AG04450 (cell line): Measurements from ENCODE around the gene SLC16A9. TPM values are rescaled to one million over a fixed set of nuclear protein-coding genes. Genes with fewer than 3 reads are reported as not detected.

Experiments used
- CTCF ChIA-PET: fragments of 300-600, 350-600 bp; formaldehyde crosslinking; extraction: SDS; loops from one replicate; lab custom pipeline; 2022; ENCODE audit warnings: antibody characterized with exemption, inconsistent platforms; lab: Charles Lee
- POLR2A ChIA-PET: fragments of 350-600 bp; formaldehyde crosslinking; extraction: SDS; loops from one replicate; lab custom pipeline; 2021; ENCODE audit warnings: antibody characterized with exemption, inconsistent platforms; lab: Yijun Ruan, JAX
- DNase-seq: peaks from one replicate; pipeline ENCODE4 v3.0.0-alpha.2; 2011; ENCODE audit warnings: low read depth, low spot score
- H3K27ac ChIP-seq: one replicate; pipeline ENCODE4 v1.5.1; 2012; ENCODE audit warnings: low read depth, low read length, control low read depth
- H3K27me3 ChIP-seq: one replicate; pipeline ENCODE4 v1.6.0; 2012; ENCODE audit warnings: low read length; ENCODE audit not compliant: control insufficient read depth, insufficient read depth
- H3K4me3 ChIP-seq: 2 replicates; pipeline ENCODE4 v1.5.1; 2011; ENCODE audit warnings: mild to moderate bottlenecking, low read depth, low read length, control low read depth
- H3K9me3 ChIP-seq: 2 replicates; pipeline ENCODE4 v1.5.1; 2012; ENCODE audit warnings: low read length; ENCODE audit not compliant: control insufficient read depth, insufficient read depth
- polyA plus RNA-seq: library from polyadenylated mRNA; depleted of rRNA; stranded (reverse); fragments of >200 nt; gene quantifications from 2 replicates; pipeline ENCODE4 v1.2.3, GENCODE V29; 2011
- TF ChIP-seq, protein P1 (sequence below): IDR thresholded peaks from 2 replicates; pipeline ENCODE4 v1.5.1; 2011; ENCODE audit warnings: low read depth, low read length, control low read depth, inconsistent platforms

SLC16A9 gene
- polyA plus RNA-seq, 1 experiment: 0.12 TPM

DNA sequence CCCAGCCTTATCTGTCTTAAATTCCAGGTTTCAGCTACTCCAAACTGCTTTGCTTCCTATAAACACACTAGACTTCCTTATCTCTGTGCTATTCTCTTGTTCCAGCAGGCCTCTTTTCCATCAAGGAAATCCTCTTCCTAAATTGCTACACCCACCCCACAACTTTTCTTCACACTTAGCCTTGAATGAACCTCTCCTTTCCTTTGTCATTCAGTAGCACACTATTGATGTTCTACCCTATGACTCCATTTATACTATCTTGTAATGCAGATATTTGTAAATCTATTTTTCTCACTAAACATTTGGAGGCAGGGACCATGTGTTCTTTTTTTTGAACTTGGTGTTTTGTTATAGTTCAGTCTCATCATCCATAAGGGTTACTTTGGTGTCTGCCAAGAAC, 3.7 kb downstream of the SLC16A9 start:
- H3K27ac ChIP-seq: no peak overlapping the region
- no peak overlapping the region for H3K4me3 ChIP-seq
- TF ChIP-seq, protein P1, sequence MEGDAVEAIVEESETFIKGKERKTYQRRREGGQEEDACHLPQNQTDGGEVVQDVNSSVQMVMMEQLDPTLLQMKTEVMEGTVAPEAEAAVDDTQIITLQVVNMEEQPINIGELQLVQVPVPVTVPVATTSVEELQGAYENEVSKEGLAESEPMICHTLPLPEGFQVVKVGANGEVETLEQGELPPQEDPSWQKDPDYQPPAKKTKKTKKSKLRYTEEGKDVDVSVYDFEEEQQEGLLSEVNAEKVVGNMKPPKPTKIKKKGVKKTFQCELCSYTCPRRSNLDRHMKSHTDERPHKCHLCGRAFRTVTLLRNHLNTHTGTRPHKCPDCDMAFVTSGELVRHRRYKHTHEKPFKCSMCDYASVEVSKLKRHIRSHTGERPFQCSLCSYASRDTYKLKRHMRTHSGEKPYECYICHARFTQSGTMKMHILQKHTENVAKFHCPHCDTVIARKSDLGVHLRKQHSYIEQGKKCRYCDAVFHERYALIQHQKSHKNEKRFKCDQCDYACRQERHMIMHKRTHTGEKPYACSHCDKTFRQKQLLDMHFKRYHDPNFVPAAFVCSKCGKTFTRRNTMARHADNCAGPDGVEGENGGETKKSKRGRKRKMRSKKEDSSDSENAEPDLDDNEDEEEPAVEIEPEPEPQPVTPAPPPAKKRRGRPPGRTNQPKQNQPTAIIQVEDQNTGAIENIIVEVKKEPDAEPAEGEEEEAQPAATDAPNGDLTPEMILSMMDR: no peak
- DNase-seq: no peak
- ChIA-PET POLR2A (no interaction called here), CTCF (no interaction called here)
- H3K27me3 ChIP-seq: peaks cover 31% of the 10 kb centered on the region
- no peaks in the 10 kb centered on the region; the same call in 1 of the 2 replicates for H3K9me3 ChIP-seq

DNA sequence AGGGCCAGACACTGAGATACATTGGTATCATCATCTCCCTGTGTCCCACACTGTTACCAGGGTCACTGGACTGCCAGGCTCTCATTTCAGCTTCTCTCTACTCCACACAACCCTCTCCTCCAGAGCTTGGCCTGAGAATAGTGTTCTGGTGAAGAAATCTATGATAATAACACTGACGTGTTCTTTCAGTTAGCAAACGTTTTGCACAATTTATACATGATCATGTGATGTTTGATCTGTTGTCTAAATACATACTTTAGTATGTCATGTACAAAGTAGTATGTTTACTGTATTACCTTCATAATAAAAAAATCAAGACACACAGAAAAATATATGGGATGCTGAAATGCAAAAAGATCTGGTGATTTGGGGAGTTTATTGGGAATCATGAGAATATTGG, 5.0 kb downstream of the SLC16A9 start:
- ChIA-PET CTCF (no interaction called here), POLR2A (no interaction called here)
- Histone ChIP-seq H3K27me3 (peaks cover 20% of the 10 kb centered on the region), H3K9me3 (no peaks in the 10 kb centered on the region; the same call in 1 of the 2 replicates), H3K27ac (no peak overlapping the region), H3K4me3 (no peak overlapping the region)
- TF ChIP-seq, protein P1: no peak
- no peak for DNase-seq

DNA sequence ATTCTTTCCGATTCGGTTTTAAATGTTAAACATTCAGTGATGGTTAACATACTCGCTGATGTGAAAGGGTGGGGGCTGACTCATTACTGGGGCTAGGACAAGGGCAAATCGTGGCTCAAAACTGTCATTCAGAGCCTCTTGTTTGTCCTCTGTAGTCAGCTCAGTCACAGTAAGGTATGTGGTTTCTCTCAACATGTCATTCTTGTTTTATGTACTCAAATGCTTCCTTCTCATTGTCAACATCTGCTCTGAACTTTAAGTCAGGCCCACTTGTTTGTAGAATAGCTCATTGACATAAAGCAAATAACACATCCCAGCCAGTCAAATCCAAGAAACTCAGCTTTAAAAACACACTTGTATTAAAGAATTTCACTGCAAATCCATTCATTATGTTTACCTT, 7.3 kb downstream of the SLC16A9 start:
- no peak for DNase-seq
- H3K27ac ChIP-seq: no peak overlapping the region
- H3K9me3 ChIP-seq: no peaks in the 10 kb centered on the region
- no peaks in the 10 kb centered on the region for H3K27me3 ChIP-seq
- CTCF ChIA-PET: interaction anchor here (0.9 kb wide), 1 partner anchor 128 kb away, joined by 3 read pairs; no protein-coding TSS in a partner anchor
- POLR2A ChIA-PET: no interaction called here
- TF ChIP-seq, protein P1: no peak
- H3K4me3 ChIP-seq: no peak overlapping the region

DNA sequence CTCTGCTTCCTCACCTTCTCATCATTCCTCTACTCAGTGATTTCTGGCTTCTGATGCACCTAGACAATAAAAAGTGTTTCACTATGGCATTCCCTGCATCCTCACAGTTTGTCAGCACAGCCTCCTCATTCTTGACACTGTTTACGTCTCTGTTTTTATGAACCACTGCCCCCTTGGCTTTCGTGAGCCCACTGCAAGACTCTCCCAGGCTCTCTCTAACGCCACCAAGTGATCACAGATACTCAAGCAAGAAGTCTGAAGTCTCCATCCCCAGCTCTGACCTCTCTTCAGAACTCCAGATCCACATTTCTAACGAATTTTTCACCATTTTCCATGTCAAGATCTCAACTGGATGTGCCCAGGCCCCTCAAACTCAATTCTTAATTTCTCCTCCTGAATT, 8.9 kb downstream of the SLC16A9 start:
- no peak for DNase-seq
- Histone ChIP-seq H3K4me3 (no peak overlapping the region), H3K27ac (no peak overlapping the region), H3K9me3 (no peaks in the 10 kb centered on the region), H3K27me3 (no peaks in the 10 kb centered on the region)
- TF ChIP-seq, protein P1: no peak
- ChIA-PET POLR2A (no interaction called here), CTCF (no interaction called here)

DNA sequence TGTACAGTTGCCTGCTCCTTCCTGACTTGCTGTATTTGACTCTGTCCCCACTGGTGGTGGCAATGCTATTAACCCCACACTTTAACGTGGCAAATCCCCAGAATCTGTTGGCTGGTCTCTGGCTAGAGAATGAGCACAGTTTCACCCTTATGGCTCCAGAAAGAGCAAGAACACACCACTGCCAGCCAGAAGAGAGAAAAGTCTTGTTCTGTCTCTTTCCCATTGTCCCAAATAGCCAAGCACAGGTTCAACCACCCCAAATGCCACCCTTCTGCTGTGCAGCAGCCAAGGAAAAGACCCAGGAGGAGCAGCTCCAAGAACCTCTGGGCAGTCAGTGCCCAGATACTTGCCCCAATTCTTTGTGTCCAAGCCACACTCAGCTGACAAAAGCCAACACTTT, 11.3 kb downstream of the SLC16A9 start:
- CTCF ChIA-PET: no interaction called here
- TF ChIP-seq, protein P1: no peak
- no peak overlapping the region for H3K27ac ChIP-seq
- POLR2A ChIA-PET: no interaction called here
- no peak for DNase-seq
- no peak overlapping the region for H3K4me3 ChIP-seq
- H3K9me3 ChIP-seq: no peaks in the 10 kb centered on the region
- no peaks in the 10 kb centered on the region for H3K27me3 ChIP-seq
